Muscle of leg (tissue), 11 donors: ENCODE measurements around the gene PDGFC. TPM values are rescaled to one million over a fixed set of nuclear protein-coding genes. Genes with fewer than 3 reads are reported as not detected.

Source experiments
- DNase-seq: peaks from one replicate; pipeline ENCODE4 v3.0.0; 2013
- H3K27ac ChIP-seq: one replicate; pipeline ENCODE4 v1.5.1; 2013; ENCODE audit warnings: mild to moderate bottlenecking, low read length, control low read depth
- H3K27me3 ChIP-seq: one replicate; pipeline ENCODE4 v1.6.1; 2013; ENCODE audit warnings: low read length; ENCODE audit not compliant: control insufficient read depth, insufficient read depth
- H3K36me3 ChIP-seq: one replicate; pipeline ENCODE4 v1.6.1; 2013; ENCODE audit warnings: low read length; ENCODE audit not compliant: control insufficient read depth, insufficient read depth
- H3K4me1 ChIP-seq: one replicate; pipeline ENCODE4 v1.6.1; 2013; ENCODE audit warnings: low read length; ENCODE audit not compliant: control insufficient read depth, insufficient read depth
- H3K4me3 ChIP-seq: one replicate; pipeline ENCODE4 v1.5.1; 2013; ENCODE audit warnings: low read length, control low read depth
- H3K9me3 ChIP-seq: replicated peaks from 2 replicates; pipeline ENCODE4 v1.6.1; 2013; ENCODE audit warnings: low read depth, low read length; ENCODE audit not compliant: control insufficient read depth
- WGBS: methylation state at CpG from one replicate; pipeline ENCODE4 v1.1.5; 2013; ENCODE audit warnings: missing lambda C conversion rate; ENCODE audit not compliant: insufficient coverage; 5-methylcytosine and 5-hydroxymethylcytosine counted together
- polyA plus RNA-seq, 8 donors: library from polyadenylated mRNA; unstranded; fragments of 120-200 nt; gene quantifications; one replicate each; pipeline versions ENCODE4 v1.2.1 to v1.2.3, GENCODE V29; 2013; ENCODE audit warnings: inconsistent platforms in 1 of 8, low replicate concordance in 1 of 8; ENCODE audit not compliant: insufficient read length in 8 of 8, insufficient read depth in 1 of 8
- total RNA-seq: library from RNA; stranded (reverse); fragments of 120-200 nt; gene quantifications from one replicate; pipeline ENCODE4 v1.2.4, GENCODE V29; 2013

PDGFC gene
- total and polyA plus RNA-seq, 9 donors = 27.7 to 50.9 (median 34.6) TPM

- peaks cover 6% of the 10 kb centered on the region for H3K4me1 ChIP-seq
- H3K9me3 ChIP-seq = no peaks in the 10 kb centered on the region
- no peak for DNase-seq
- H3K36me3 ChIP-seq = no peaks in the 10 kb centered on the region
- WGBS = no CpG with 5 or more reads among the region's 5 CpGs
- H3K4me3 ChIP-seq = no peak overlapping the region
- no peaks in the 10 kb centered on the region for H3K27me3 ChIP-seq
- H3K27ac ChIP-seq = no peak overlapping the region
Measured at GRCh38 chr4:156767911-156768415, 203.6 kb downstream of the PDGFC start.

GRCh38 chr4:156766846-156767245, 204.8 kb downstream of the PDGFC start:
- no peak for DNase-seq
- Histone ChIP-seq H3K9me3 (no peaks in the 10 kb centered on the region), H3K27me3 (no peaks in the 10 kb centered on the region), H3K4me1 (peaks cover 6% of the 10 kb centered on the region), H3K4me3 (no peak overlapping the region), H3K36me3 (no peaks in the 10 kb centered on the region), H3K27ac (no peak overlapping the region)
- no CpG with 5 or more reads among the region's 1 CpG for WGBS

GRCh38 chr4:156765277-156765676, 206.3 kb downstream of the PDGFC start:
- Histone ChIP-seq H3K36me3 (no peaks in the 10 kb centered on the region), H3K9me3 (no peaks in the 10 kb centered on the region), H3K27ac (no peak overlapping the region), H3K27me3 (no peaks in the 10 kb centered on the region), H3K4me3 (no peak overlapping the region), H3K4me1 (peaks cover 3% of the 10 kb centered on the region)
- no peak for DNase-seq
- WGBS = 94% methylated on average over 2 of the region's 3 CpGs

- Histone ChIP-seq H3K4me3 (no peak overlapping the region), H3K36me3 (no peaks in the 10 kb centered on the region), H3K4me1 (peaks cover 3% of the 10 kb centered on the region), H3K27ac (no peak overlapping the region), H3K27me3 (no peaks in the 10 kb centered on the region), H3K9me3 (no peaks in the 10 kb centered on the region)
- DNase-seq = no peak
- WGBS = no CpG with 5 or more reads among the region's 2 CpGs
Measured at GRCh38 chr4:156764846-156765245, 206.8 kb downstream of the PDGFC start.

GRCh38 chr4:156764145-156764544, 207.5 kb downstream of the PDGFC start:
- H3K4me1 ChIP-seq = peaks cover 3% of the 10 kb centered on the region
- H3K27ac ChIP-seq = no peak overlapping the region
- H3K36me3 ChIP-seq = no peaks in the 10 kb centered on the region
- DNase-seq = no peak
- no peak overlapping the region for H3K4me3 ChIP-seq
- no peaks in the 10 kb centered on the region for H3K9me3 ChIP-seq
- WGBS = no CpG with 5 or more reads among the region's 2 CpGs
- H3K27me3 ChIP-seq = no peaks in the 10 kb centered on the region

- H3K27me3 ChIP-seq = no peaks in the 10 kb centered on the region
- DNase-seq = peak; percentile 81
- no peak overlapping the region for H3K27ac ChIP-seq
- no peak overlapping the region for H3K4me3 ChIP-seq
- H3K4me1 ChIP-seq = peaks cover 3% of the 10 kb centered on the region
- H3K9me3 ChIP-seq = no peaks in the 10 kb centered on the region
- WGBS = no CpG with 5 or more reads among the region's 2 CpGs
- no peaks in the 10 kb centered on the region for H3K36me3 ChIP-seq
Measured at GRCh38 chr4:156763511-156763910, 208.1 kb downstream of the PDGFC start.

GRCh38 chr4:156762851-156763250, 208.7 kb downstream of the PDGFC start:
- H3K4me3 ChIP-seq = no peak overlapping the region
- H3K9me3 ChIP-seq = no peaks in the 10 kb centered on the region
- no peaks in the 10 kb centered on the region for H3K36me3 ChIP-seq
- H3K27me3 ChIP-seq = no peaks in the 10 kb centered on the region
- DNase-seq = no peak
- H3K4me1 ChIP-seq = peaks cover 3% of the 10 kb centered on the region
- H3K27ac ChIP-seq = peak overlapping the region; percentile 39
- 76% methylated on average over 3 of the region's 8 CpGs for WGBS

- Histone ChIP-seq H3K9me3 (no peaks in the 10 kb centered on the region), H3K36me3 (no peaks in the 10 kb centered on the region), H3K4me1 (no peaks in the 10 kb centered on the region), H3K27ac (no peak overlapping the region), H3K4me3 (no peak overlapping the region), H3K27me3 (no peaks in the 10 kb centered on the region)
- no peak for DNase-seq
Measured at GRCh38 chr4:156756118-156756517, 215.5 kb downstream of the PDGFC start.

GRCh38 chr4:156754832-156755570, 216.6 kb downstream of the PDGFC start:
- DNase-seq = no peak
- H3K36me3 ChIP-seq = no peaks in the 10 kb centered on the region
- no peaks in the 10 kb centered on the region for H3K9me3 ChIP-seq
- H3K27me3 ChIP-seq = no peaks in the 10 kb centered on the region
- H3K4me3 ChIP-seq = no peak overlapping the region
- H3K4me1 ChIP-seq = no peaks in the 10 kb centered on the region
- H3K27ac ChIP-seq = no peak overlapping the region
- no CpG with 5 or more reads among the region's 5 CpGs for WGBS

- Histone ChIP-seq H3K27me3 (no peaks in the 10 kb centered on the region), H3K9me3 (no peaks in the 10 kb centered on the region), H3K27ac (no peak overlapping the region), H3K4me3 (no peak overlapping the region), H3K4me1 (no peaks in the 10 kb centered on the region), H3K36me3 (no peaks in the 10 kb centered on the region)
- DNase-seq = no peak
- no CpG with 5 or more reads among the region's 1 CpG for WGBS
Measured at GRCh38 chr4:156751486-156751885, 220.1 kb downstream of the PDGFC start.
